K562 (cell line): ENCODE measurements around the gene AGRN. TPM values are rescaled to one million over a fixed set of nuclear protein-coding genes. Genes with fewer than 3 reads are reported as not detected.

Experiments
- ATF7 ChIP-seq: fragments of 450-650 bp; IDR thresholded peaks from 2 replicates; pipeline ENCODE4 v1.7.1; 2014; ENCODE audit warnings: mild to moderate bottlenecking, moderate library complexity
- CBX8 ChIP-seq: fragments of 200-600 bp; sonication (generic); IDR thresholded peaks from 2 replicates; pipeline ENCODE4 v1.6.1; 2012; ENCODE audit warnings: borderline replicate concordance, mixed run types, low read depth, mild to moderate bottlenecking, moderate library complexity, mixed read lengths, low read length, control low read depth, inconsistent platforms; ENCODE audit not compliant: poor library complexity, severe bottlenecking; ENCODE audit errors: extremely low read depth
- FOXJ3 ChIP-seq: sonication (generic); formaldehyde crosslinking; IDR thresholded peaks from 2 replicates; pipeline ENCODE4 v1.4.0; 2020; ENCODE audit warnings: mild to moderate bottlenecking, missing genetic modification reagents
- FOXK1 ChIP-seq: sonication (generic); formaldehyde crosslinking; IDR thresholded peaks from 2 replicates; pipeline ENCODE4 v1.8.0; 2022; ENCODE audit warnings: missing genetic modification reagents, mild to moderate bottlenecking, borderline replicate concordance
- FOXP4 ChIP-seq: sonication (generic); formaldehyde crosslinking; IDR thresholded peaks from 2 replicates; pipeline ENCODE4 v1.8.0; 2022; ENCODE audit warnings: mild to moderate bottlenecking, missing genetic modification reagents, borderline replicate concordance
- HDAC1 ChIP-seq, 2 experiments: fragments of 450-650 bp; IDR thresholded peaks; 2 replicates each; pipeline ENCODE4 v1.6.1; 2016 to 2017; ENCODE audit warnings: inconsistent platforms in 1 of 2, mild to moderate bottlenecking in 1 of 2, moderate library complexity in 1 of 2
- HNRNPLL ChIP-seq: fragments of 200-400 bp; formaldehyde crosslinking; IDR thresholded peaks from 2 replicates; pipeline ENCODE4 v1.6.1; 2017; ENCODE audit warnings: low read length, low read depth, mild to moderate bottlenecking; ENCODE audit not compliant: poor library complexity, severe bottlenecking
- IRF9 ChIP-seq: fragments of 450-650 bp; IDR thresholded peaks from 2 replicates; pipeline ENCODE4 v1.6.1; 2016; ENCODE audit warnings: missing biosample characterization, missing genetic modification characterization
- NEUROD1 ChIP-seq: fragments of 150-350 bp; IDR thresholded peaks from 2 replicates; pipeline ENCODE4 v1.6.1; 2014; ENCODE audit warnings: borderline replicate concordance, low read length, low read depth; ENCODE audit not compliant: partially characterized antibody
- PCBP1 ChIP-seq: fragments of 200-400 bp; formaldehyde crosslinking; IDR thresholded peaks from 2 replicates; pipeline ENCODE4 v1.6.1; 2018; ENCODE audit warnings: mild to moderate bottlenecking, low read depth, low read length; ENCODE audit not compliant: poor library complexity, severe bottlenecking
- POLR3G ChIP-seq: IDR thresholded peaks from 2 replicates; pipeline ENCODE4 v1.6.1; 2011; ENCODE audit not compliant: insufficient read length, insufficient replicate concordance; ENCODE audit errors: extremely low read depth
- TFAP4 ChIP-seq: sonication (generic); formaldehyde crosslinking; IDR thresholded peaks from 2 replicates; pipeline ENCODE4 v1.8.0; 2022; ENCODE audit warnings: missing genetic modification reagents, mild to moderate bottlenecking, moderate library complexity, borderline replicate concordance
- TGIF2 ChIP-seq: sonication (generic); formaldehyde crosslinking; IDR thresholded peaks from 2 replicates; pipeline ENCODE4 v1.8.1; 2022; ENCODE audit warnings: mild to moderate bottlenecking, missing genetic modification reagents, moderate library complexity
- YY1 ChIP-seq, 3 experiments: IDR thresholded peaks; 2 replicates each; pipeline ENCODE4 v1.6.1; 2011; ENCODE audit warnings: low read length in 2 of 3, mild to moderate bottlenecking in 2 of 3, moderate library complexity in 2 of 3, borderline replicate concordance in 1 of 3, control low read depth in 1 of 3, low read depth in 1 of 3; ENCODE audit not compliant: insufficient read depth in 3 of 3, insufficient replicate concordance in 2 of 3, control insufficient read depth in 1 of 3, insufficient read length in 1 of 3; ENCODE audit errors: extremely low read depth in 1 of 3
- polyA plus RNA-seq, 8 experiments: library from polyadenylated mRNA; depleted of rRNA in 4 of 8; stranded (reverse) in 5 of 8; unstranded in 3 of 8; fragments of >200 nt; fragmentation: Nextera tagmentation in 2 of 8; fragmentation: Illumina TruSeq in 1 of 8; extraction: Ambion mirVana in 2 of 8; extraction: Trizol in 1 of 8; gene quantifications; 2 replicates each; pipeline versions ENCODE4 v1.2.1 to v1.2.3, GENCODE V29; 2011 to 2014; ENCODE audit warnings: inconsistent platforms in 1 of 8, missing spikeins in 1 of 8
- total RNA-seq, 7 experiments: library from RNA; depleted of rRNA in 6 of 7; stranded (reverse); fragments of >200 nt in 6 of 7; fragmentation: Illumina TruSeq in 2 of 7; extraction: Trizol in 2 of 7; gene quantifications; 2 replicates each; pipeline versions ENCODE4 v1.2.1 to v1.2.3, GENCODE V29; 2011 to 2021; ENCODE audit warnings: low replicate concordance in 1 of 7
- TF ChIP-seq, protein P1 (sequence below): sonication (generic); formaldehyde crosslinking; IDR thresholded peaks from 2 replicates; pipeline ENCODE4 v1.8.0; 2022; ENCODE audit warnings: mild to moderate bottlenecking, missing genetic modification reagents

The AGRN gene
- total and polyA plus RNA-seq, 9 of the 15 experiments (the other 6 are each of a cell fraction or from before 2014, with no cell fraction given): 0.04 to 111 (median 18.1) TPM

DNA sequence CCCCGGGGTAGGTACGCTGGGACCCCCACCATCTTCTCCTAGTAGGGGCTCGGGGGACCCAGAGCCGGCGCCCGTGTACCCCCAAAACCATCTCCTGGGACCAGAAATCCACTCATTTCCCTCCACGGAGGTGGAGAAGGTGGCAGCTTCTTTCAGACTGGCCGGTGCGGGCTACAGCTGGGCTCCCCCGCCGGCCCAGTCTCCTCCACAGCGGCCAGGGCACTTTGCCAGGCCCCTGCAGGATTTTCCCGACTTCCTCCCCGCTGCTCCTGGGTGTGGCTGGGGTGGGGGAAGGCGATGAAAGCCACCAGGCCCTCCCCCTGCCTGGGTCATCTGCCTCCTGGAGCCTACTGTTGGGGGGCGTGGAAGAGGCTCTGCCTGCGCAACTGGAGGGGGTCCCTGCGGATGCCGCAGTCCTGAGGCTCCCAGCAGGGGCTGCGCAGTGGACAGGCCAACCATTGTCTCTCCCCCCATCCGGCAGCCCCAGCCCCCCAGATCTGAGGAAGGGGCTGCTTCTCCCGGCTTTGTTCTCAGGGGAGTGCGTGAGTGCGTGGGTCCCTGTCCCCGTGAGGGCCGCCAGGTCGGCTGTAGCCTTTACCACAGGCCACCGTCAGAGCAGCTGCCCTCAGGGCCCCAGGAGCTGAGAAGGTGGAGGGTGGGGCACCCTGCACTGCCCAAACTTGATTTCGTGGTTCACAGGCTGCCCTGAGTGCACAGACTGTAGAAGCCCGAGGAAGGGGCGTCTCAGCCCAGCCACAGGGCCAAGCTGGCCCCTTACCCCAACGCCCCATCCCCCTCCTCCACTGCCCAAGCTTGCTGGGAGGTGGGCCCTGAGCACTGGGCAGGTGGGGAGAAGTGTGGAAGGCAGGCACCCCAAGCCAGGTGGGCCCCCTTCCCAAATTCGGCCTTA is 1.3 kb downstream of the AGRN start (continued):
- TF ChIP-seq FOXP4 (CRISPR knock-in tag) (no peak), HDAC1 (IDR thresholded peaks at IDR 0.05) (peak in 1 of 2 experiments; percentile 31; a peak in 1 of 4 replicates), NEUROD1 (peak; percentile 51), TGIF2 (no peak), TFAP4 (CRISPR knock-in tag) (peak; percentile 88), CBX8 (no peak), FOXJ3 (no peak), ATF7 (peak; percentile 24; the same call in 1 of the 2 replicates), PCBP1 (peak; percentile 44), FOXK1 (no peak), YY1 (IDR thresholded peaks at IDR 0.05; ENCODE audit: borderline replicate concordance in 1 of 3, control insufficient read depth in 1 of 3, extremely low read depth in 1 of 3, insufficient read depth in 3 of 3, insufficient read length in 1 of 3, insufficient replicate concordance in 2 of 3, low read depth in 1 of 3, low read length in 2 of 3) (peak in 1 of 3 experiments; percentile 13), POLR3G (no peak), HNRNPLL (peak; percentile 50), IRF9 (no peak)
- TF ChIP-seq, protein P1, sequence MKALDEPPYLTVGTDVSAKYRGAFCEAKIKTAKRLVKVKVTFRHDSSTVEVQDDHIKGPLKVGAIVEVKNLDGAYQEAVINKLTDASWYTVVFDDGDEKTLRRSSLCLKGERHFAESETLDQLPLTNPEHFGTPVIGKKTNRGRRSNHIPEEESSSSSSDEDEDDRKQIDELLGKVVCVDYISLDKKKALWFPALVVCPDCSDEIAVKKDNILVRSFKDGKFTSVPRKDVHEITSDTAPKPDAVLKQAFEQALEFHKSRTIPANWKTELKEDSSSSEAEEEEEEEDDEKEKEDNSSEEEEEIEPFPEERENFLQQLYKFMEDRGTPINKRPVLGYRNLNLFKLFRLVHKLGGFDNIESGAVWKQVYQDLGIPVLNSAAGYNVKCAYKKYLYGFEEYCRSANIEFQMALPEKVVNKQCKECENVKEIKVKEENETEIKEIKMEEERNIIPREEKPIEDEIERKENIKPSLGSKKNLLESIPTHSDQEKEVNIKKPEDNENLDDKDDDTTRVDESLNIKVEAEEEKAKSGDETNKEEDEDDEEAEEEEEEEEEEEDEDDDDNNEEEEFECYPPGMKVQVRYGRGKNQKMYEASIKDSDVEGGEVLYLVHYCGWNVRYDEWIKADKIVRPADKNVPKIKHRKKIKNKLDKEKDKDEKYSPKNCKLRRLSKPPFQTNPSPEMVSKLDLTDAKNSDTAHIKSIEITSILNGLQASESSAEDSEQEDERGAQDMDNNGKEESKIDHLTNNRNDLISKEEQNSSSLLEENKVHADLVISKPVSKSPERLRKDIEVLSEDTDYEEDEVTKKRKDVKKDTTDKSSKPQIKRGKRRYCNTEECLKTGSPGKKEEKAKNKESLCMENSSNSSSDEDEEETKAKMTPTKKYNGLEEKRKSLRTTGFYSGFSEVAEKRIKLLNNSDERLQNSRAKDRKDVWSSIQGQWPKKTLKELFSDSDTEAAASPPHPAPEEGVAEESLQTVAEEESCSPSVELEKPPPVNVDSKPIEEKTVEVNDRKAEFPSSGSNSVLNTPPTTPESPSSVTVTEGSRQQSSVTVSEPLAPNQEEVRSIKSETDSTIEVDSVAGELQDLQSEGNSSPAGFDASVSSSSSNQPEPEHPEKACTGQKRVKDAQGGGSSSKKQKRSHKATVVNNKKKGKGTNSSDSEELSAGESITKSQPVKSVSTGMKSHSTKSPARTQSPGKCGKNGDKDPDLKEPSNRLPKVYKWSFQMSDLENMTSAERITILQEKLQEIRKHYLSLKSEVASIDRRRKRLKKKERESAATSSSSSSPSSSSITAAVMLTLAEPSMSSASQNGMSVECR: no peak
